Epithelial cell of proximal tubule (primary cell): ENCODE results near the gene OR4F6. TPM values are rescaled to one million over a fixed set of nuclear protein-coding genes. Genes with fewer than 3 reads are reported as not detected.

ENCODE experiments used
- DNase-seq: peaks from one replicate; pipeline ENCODE4 v3.0.0-alpha.2; 2011; ENCODE audit warnings: low read depth
- H3K4me3 ChIP-seq: 2 replicates; pipeline ENCODE4 v1.5.1; 2011; ENCODE audit warnings: low read depth, mild to moderate bottlenecking, low read length
- total RNA-seq: library from RNA; depleted of rRNA; stranded (reverse); fragments of >200 nt; gene quantifications from 2 replicates; pipeline ENCODE4 v1.2.3, GENCODE V29; 2015
- TF ChIP-seq, protein P1 (sequence below): conservative IDR thresholded peaks from 2 replicates; pipeline ENCODE4 v1.5.1; 2012; ENCODE audit warnings: low read depth, mild to moderate bottlenecking, low read length

OR4F6 gene
- total RNA-seq, 1 donor from 2014 or later, result not detected

DNA sequence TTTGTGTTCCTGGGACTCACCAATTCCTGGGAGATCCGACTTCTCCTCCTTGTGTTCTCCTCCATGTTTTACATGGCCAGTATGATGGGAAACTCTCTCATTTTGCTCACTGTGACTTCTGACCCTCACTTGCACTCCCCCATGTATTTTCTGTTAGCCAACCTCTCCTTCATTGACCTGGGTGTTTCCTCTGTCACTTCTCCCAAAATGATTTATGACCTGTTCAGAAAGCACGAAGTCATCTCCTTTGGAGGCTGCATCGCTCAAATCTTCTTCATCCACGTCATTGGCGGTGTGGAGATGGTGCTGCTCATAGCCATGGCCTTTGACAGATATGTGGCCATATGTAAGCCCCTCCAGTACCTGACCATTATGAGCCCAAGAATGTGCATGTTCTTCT is 25.5 kb downstream of the OR4F6 start:
- DNase-seq, result no peak
- no peak overlapping the region for H3K4me3 ChIP-seq
- TF ChIP-seq, protein P1, sequence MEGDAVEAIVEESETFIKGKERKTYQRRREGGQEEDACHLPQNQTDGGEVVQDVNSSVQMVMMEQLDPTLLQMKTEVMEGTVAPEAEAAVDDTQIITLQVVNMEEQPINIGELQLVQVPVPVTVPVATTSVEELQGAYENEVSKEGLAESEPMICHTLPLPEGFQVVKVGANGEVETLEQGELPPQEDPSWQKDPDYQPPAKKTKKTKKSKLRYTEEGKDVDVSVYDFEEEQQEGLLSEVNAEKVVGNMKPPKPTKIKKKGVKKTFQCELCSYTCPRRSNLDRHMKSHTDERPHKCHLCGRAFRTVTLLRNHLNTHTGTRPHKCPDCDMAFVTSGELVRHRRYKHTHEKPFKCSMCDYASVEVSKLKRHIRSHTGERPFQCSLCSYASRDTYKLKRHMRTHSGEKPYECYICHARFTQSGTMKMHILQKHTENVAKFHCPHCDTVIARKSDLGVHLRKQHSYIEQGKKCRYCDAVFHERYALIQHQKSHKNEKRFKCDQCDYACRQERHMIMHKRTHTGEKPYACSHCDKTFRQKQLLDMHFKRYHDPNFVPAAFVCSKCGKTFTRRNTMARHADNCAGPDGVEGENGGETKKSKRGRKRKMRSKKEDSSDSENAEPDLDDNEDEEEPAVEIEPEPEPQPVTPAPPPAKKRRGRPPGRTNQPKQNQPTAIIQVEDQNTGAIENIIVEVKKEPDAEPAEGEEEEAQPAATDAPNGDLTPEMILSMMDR, result no peak

DNA sequence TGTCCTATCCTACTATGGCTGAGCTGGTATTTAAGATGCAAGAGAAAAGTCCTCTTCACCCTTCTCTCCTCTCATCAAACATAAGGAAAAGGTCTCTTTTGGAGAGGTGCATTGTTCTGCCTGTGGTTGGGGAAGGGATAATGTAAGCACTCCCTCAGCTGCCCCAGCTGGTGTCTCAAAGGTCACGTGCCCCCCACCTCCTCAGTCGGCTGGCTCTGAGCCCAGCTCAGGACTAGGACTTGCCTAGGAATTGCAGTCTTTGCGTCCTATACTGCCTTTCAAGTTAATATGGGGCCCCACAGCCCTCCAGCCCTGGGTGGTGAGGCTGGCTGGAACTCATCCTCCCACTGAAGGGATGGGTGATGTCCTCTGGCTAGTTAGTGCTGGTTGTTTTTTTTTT is 38.3 kb downstream of the OR4F6 start:
- TF ChIP-seq, protein P1, result no peak
- H3K4me3 ChIP-seq, result no peak overlapping the region
- no peak for DNase-seq

DNA sequence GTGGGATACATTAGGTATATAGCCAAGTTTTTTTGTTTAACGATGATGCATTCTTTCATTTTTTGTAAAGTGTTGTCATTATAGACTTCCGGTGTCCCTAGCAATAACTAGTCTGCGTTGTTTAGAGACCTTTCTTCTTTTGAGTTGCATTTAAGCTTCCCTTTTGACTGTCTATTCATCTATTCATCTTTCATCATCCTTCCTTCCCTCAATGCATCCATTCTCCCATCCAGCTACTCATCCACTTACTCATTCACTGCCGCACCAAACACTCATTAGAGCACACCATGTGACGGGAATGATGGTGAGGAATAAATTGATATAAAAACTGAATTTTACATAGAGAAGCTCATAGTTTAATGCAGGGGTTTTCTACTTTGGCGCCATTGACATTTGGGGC is 41.6 kb downstream of the OR4F6 start:
- no peak for DNase-seq
- no peak overlapping the region for H3K4me3 ChIP-seq
- TF ChIP-seq, protein P1, result no peak

DNA sequence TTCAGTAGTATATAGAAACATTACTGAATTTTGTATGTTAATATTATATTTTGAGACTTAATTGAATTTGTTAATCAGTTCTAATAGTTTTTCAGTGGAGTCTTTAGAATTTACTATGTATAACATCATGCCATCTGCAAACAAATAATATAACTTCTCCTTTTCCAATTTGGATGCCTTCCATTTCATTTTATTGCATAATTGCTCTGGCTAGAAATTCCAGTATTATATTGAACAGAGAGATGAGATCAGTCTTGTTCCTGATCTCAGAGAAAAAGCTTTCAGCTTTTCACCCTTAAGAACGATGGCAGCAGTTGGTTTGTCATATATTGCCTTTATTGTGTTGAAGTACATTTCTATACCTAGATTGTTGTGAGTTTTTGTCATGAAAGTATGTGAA is 49.0 kb downstream of the OR4F6 start:
- TF ChIP-seq, protein P1, result no peak
- H3K4me3 ChIP-seq, result no peak overlapping the region
- no peak for DNase-seq

Other genes starting within 250 kb of the OR4F6 start
- 22.3 and 30.5 TPM in 2 replicates for gene TM2D3, start 151.1 kb upstream of the OR4F6 start, total RNA-seq
- gene TARS3, start 79.0 kb upstream of the OR4F6 start, total RNA-seq, result 9.5 and 9.9 TPM in 2 replicates
- gene OR4F15, start 8.7 kb downstream of the OR4F6 start, total RNA-seq, result not detected in 2 replicates